Activated CD4-positive, alpha-beta T cell treated with anti-CD3 and anti-CD28 coated beads for 36 hours (primary cell): ENCODE results near the gene HOXA11. TPM values are rescaled to one million over a fixed set of nuclear protein-coding genes. Genes with fewer than 3 reads are reported as not detected.

Source experiments
- ATAC-seq: fragments of 200-7000 bp; cut with Tn5 transposase; one replicate; pipeline ENCODE4 v1.10.0; 2021; ENCODE audit warnings: mild to moderate bottlenecking, moderate library complexity
- CTCF ChIA-PET: fragments of 350-600 bp; sonication (Branson Sonifier 250); formaldehyde crosslinking; loops from one replicate; lab custom pipeline; 2021; ENCODE audit warnings: antibody characterized with exemption; lab: Charles Lee
- POLR2A ChIA-PET: fragments of 350-600 bp; sonication (Branson Sonifier 250); formaldehyde crosslinking; loops from one replicate; lab custom pipeline; 2021; ENCODE audit warnings: antibody characterized with exemption, inconsistent platforms; lab: Charles Lee
- DNase-seq: peaks from one replicate; pipeline ENCODE4 v3.0.0-alpha.2; 2020
- H3K27ac Mint-ChIP-seq: one replicate; pipeline ENCODE4 v1.8.0; 2021; ENCODE audit warnings: mixed read lengths
- H3K27me3 Mint-ChIP-seq: one replicate; pipeline ENCODE4 v1.8.0; 2021; ENCODE audit warnings: mixed read lengths
- H3K36me3 Mint-ChIP-seq: one replicate; pipeline ENCODE4 v1.8.0; 2021; ENCODE audit warnings: low read depth, mixed read lengths
- H3K4me1 Mint-ChIP-seq: one replicate; pipeline ENCODE4 v1.8.0; 2021; ENCODE audit warnings: mixed read lengths
- H3K4me3 Mint-ChIP-seq: one replicate; pipeline ENCODE4 v1.8.0; 2021; ENCODE audit warnings: mild to moderate bottlenecking, moderate library complexity, mixed read lengths
- H3K9me3 Mint-ChIP-seq: one replicate; pipeline ENCODE4 v1.8.0; 2021; ENCODE audit warnings: low read depth, mixed read lengths
- intact Hi-C, 2 experiments: fragments of 100-400 bp; cut with DNase I in 1 of 2; cut with micrococcal nuclease in 1 of 2; formaldehyde crosslinking; loops; one replicate each; pipeline versions ENCODE4 v1.14.2 to v1.15.1; 2022 to 2024; cut with DNase I, micrococcal nuclease
- total RNA-seq, 2 experiments: library from RNA; stranded (reverse); gene quantifications; one replicate each; pipeline ENCODE4 v1.2.3, GENCODE V29; 2021

HOXA11 gene
- total RNA-seq, 2 experiments from 2014 or later, result not detected

DNA sequence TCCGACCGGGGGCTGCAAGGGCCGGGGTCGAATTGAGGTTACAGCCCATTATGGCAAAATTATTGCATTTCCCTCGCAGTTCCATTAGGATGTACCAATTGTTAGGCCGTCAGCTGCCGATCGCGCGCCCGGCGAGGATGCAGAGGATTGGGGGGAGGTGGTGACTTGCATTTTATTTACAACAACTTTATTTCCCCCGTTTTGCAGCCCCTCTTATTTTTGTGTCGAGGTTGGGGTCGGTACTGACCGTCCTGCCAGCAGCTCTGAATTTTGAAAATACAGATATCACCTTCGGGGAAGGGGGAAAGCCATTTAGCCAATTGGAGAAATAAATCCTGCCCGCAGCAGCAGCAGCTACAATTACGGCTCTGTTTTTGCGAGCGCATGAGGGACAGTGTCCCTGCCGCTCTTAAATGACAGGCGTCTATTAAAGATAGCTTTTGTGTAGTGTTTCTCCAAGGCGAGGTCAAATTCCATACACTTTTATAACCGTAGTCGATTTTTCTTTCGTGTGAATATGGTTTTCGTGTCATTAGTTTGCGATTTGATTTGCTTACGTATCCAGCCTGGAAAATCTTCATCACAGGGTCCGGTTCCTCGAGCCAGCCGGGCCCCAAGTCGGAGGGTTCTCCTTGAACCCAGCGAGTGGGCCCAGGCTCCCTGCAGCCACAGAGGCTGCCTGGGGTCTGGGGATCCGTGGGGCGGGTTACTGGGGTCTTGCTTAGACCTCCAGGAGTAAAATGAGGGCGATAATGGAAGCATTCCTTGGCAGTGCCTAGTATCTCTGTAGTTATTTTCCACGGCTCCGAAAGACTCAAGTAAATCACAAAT lies 40.9 kb downstream of the HOXA11 start:
- no peak for ATAC-seq
- peaks cover 41% of the 10 kb centered on the region for H3K27me3 Mint-ChIP-seq

DNA sequence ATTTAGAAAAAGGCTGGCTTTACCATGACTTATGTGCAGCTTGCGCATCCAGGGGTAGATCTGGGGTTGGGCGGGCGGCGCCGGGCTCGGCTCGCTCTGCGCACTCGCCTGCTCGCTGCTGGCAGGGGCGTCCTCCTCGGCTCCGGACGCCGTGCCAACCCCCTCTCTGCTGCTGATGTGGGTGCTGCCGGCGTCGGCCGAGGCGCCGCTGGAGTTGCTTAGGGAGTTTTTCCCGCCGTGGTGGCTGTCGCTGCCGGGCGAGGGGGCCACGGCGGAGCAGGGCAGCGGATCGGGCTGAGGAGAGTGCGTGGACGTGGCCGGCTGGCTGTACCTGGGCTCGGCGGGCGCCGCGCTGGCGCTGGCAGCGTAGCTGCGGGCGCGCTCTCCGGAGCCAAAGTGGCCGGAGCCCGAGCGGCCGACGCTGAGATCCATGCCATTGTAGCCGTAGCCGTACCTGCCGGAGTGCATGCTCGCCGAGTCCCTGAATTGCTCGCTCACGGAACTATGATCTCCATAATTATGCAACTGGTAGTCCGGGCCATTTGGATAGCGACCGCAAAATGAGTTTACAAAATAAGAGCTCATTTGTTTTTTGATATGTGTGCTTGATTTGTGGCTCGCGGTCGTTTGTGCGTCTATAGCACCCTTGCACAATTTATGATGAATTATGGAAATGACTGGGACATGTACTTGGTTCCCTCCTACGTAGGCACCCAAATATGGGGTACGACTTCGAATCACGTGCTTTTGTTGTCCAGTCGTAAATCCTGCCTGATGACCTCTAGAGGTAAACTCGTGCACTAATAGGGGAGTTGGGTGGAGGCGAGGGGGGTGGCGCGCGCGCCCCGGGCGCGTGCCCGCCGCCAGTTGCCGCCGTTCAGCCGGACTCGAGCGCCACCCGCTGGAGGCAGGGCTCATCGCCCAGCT lies 41.7 kb downstream of the HOXA11 start, which contains the start of gene HOXA5:
Gene HOXA5 (minus strand): TSS at position 659 of the 927 bp plus-strand sequence. CDS start 74 bp downstream, at position 585.
- intact Hi-C loops, result no loop called here
- H3K27ac Mint-ChIP-seq, result no peak within 1 kb of the TSS
- peaks cover 3% of the 10 kb centered on the region for H3K4me1 Mint-ChIP-seq
- H3K27me3 Mint-ChIP-seq, result peaks cover 34% of the 10 kb centered on the region
- POLR2A ChIA-PET, result interaction anchor here (0.5 kb wide), 1 partner anchor 44 kb away, joined by 4 read pairs; no protein-coding TSS in a partner anchor
- no peak within 1 kb of the TSS for H3K4me3 Mint-ChIP-seq
- no peaks in the 10 kb centered on the region for H3K9me3 Mint-ChIP-seq
- DNase-seq (peak; percentile 18), ATAC-seq (no peak)
- no peaks in the 10 kb centered on the region for H3K36me3 Mint-ChIP-seq
- CTCF ChIA-PET, result interaction anchor here (0.6 kb wide), 1 partner anchor 1325 kb away, joined by 3 read pairs; no protein-coding TSS in a partner anchor

More for the DNA sequence above, 40.9 kb downstream of the HOXA11 start:
- H3K27ac Mint-ChIP-seq, result no peak overlapping the region
- no peaks in the 10 kb centered on the region for H3K36me3 Mint-ChIP-seq
- no peak overlapping the region for H3K4me3 Mint-ChIP-seq
- ChIA-PET POLR2A (interaction anchor here (0.5 kb wide), 1 partner anchor 44 kb away, joined by 4 read pairs; no protein-coding TSS in a partner anchor), CTCF (interaction anchor here (0.6 kb wide), 1 partner anchor 289 kb away, joined by 3 read pairs; no protein-coding TSS in a partner anchor)
- intact Hi-C loops, result no loop called here
- no peak for DNase-seq
- H3K9me3 Mint-ChIP-seq, result no peaks in the 10 kb centered on the region
- H3K4me1 Mint-ChIP-seq, result peaks cover 6% of the 10 kb centered on the region

- no peak for ATAC-seq
- ChIA-PET POLR2A (no interaction called here), CTCF (no interaction called here)
- Mint-ChIP-seq H3K9me3 (no peaks in the 10 kb centered on the region), H3K27me3 (peaks cover 34% of the 10 kb centered on the region), H3K4me3 (no peak overlapping the region), H3K4me1 (no peaks in the 10 kb centered on the region), H3K27ac (no peak overlapping the region), H3K36me3 (no peaks in the 10 kb centered on the region)
- intact Hi-C loops, result no loop called here
- no peak for DNase-seq
Measured at GRCh38 chr7:27142580-27143022, 42.4 kb downstream of the HOXA11 start.

DNA sequence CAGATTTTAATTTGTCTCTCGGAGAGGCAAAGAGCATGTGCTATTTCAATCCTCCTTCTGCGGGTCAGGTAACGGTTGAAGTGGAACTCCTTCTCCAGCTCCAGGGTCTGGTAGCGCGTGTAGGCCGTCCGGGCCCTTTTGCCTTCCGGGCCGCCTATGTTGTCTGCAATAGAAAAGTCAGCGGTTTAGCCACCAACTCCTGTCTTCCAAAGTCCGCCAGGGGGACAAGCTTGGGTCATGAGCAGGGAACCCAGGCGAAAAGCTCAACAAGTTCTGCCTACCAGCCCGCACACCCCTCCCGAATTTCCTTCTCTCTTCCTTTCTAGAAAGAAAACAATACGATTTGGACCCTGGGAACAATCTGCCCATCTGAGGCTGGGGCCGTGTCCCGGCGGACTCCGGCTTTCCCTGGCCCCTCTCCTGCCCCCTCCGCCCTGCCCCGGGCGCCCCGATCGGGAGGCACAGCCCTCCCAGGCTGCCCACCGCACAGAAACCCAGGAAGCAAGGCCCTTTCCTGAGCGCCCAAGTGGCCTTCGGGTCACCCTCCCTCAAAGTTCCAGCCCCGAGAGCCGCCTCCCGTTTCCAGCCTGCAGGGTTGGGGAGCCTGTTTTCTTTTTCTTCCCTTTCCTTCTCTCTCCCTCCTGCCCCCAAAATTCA lies 43.0 kb downstream of the HOXA11 start:
- intact Hi-C loops, result no loop called here
- Mint-ChIP-seq H3K4me3 (no peak overlapping the region), H3K4me1 (no peaks in the 10 kb centered on the region), H3K9me3 (no peaks in the 10 kb centered on the region), H3K27me3 (peaks cover 29% of the 10 kb centered on the region), H3K36me3 (no peaks in the 10 kb centered on the region), H3K27ac (no peak overlapping the region)
- no peak for ATAC-seq
- ChIA-PET POLR2A (no interaction called here), CTCF (interaction anchor here (0.6 kb wide), 1 partner anchor 768 kb away, joined by 3 read pairs; no protein-coding TSS in a partner anchor)
- no peak for DNase-seq

DNA sequence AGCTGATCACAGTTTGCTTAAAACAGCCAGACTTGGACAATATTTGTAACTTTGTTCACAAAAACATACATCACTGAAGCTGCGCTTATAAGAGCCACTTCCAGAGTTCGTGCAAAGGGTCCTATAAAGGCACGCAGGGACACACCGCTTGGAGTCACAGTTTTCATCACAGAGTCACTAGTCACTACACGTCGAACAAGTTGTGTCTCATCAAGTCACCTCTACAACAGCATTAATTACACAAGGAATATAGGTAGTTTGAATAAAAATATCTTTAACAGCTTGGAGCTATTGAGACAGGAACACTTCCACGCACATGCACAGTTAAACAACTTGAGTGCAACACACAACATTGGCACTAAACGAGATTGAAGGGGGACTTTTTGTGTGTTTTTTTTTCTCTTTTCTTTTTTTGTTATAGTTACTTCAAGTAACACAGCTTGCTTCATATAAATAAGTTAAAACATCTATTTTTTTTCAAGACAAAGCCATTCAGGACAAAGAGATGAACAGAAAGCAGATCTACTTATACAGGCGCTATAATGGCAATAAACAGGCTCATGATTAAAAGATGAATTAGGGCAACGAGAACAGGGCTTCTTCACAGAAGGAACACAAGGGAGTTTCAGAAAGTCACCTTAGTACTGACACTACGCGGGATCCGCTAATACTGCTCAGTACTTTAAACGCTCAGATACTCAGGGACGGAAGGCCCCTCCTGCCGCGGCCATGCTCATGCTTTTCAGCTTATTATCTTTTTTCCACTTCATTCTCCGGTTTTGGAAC lies 43.7 kb downstream of the HOXA11 start:
- intact Hi-C loops, result no loop called here
- ChIA-PET CTCF (interaction anchor here (0.6 to 1.2 kb wide), 5 partner anchors 10 to 767 kb away, joined by 3 to 5 read pairs (median 3); no protein-coding TSS in a partner anchor), POLR2A (no interaction called here)
- H3K36me3 Mint-ChIP-seq, result no peaks in the 10 kb centered on the region
- DNase-seq, result no peak
- no peaks in the 10 kb centered on the region for H3K9me3 Mint-ChIP-seq
- H3K4me1 Mint-ChIP-seq, result no peaks in the 10 kb centered on the region
- H3K4me3 Mint-ChIP-seq, result no peak overlapping the region
- peaks cover 22% of the 10 kb centered on the region for H3K27me3 Mint-ChIP-seq
- no peak overlapping the region for H3K27ac Mint-ChIP-seq
- ATAC-seq, result no peak

GRCh38 chr7:27140126-27140857 lies 44.7 kb downstream of the HOXA11 start:
- intact Hi-C loops, result no loop called here
- Mint-ChIP-seq H3K36me3 (no peaks in the 10 kb centered on the region), H3K4me1 (peaks cover 4% of the 10 kb centered on the region), H3K9me3 (no peaks in the 10 kb centered on the region), H3K4me3 (no peak overlapping the region), H3K27ac (no peak overlapping the region), H3K27me3 (peaks cover 26% of the 10 kb centered on the region)
- DNase-seq (no peak), ATAC-seq (no peak)
- CTCF ChIA-PET, result interaction anchor here (0.6 to 1.2 kb wide), 3 partner anchors 9 to 39 kb away, joined by 4 to 5 read pairs (median 5); no protein-coding TSS in a partner anchor
- POLR2A ChIA-PET, result no interaction called here

GRCh38 chr7:27139334-27140125 lies 45.5 kb downstream of the HOXA11 start:
- Mint-ChIP-seq H3K27me3 (peaks cover 27% of the 10 kb centered on the region), H3K4me3 (no peak overlapping the region), H3K9me3 (no peaks in the 10 kb centered on the region), H3K4me1 (peaks cover 11% of the 10 kb centered on the region), H3K27ac (no peak overlapping the region), H3K36me3 (no peaks in the 10 kb centered on the region)
- intact Hi-C loops, result no loop called here
- ChIA-PET POLR2A (no interaction called here), CTCF (interaction anchor here (0.6 kb wide), 1 partner anchor 10 kb away, joined by 4 read pairs; no protein-coding TSS in a partner anchor)
- no peak for DNase-seq
- ATAC-seq, result no peak

DNA sequence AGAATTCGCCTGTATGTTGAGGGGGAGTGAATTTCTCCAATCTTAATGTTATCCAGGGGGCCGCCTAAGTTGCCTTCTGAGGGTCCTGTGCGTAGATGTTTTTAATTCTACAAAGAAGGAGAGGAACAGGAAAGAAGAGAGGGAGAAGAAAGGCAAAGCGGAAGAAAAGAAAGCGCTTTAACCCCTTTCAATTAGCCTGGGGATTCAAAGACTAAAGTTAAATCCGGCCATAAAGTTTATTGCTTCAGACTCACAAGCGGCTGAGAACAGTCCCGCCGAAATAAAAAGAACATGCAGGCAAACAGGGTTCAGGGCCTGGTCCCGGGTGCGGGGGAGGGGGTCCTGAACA lies 46.1 kb downstream of the HOXA11 start:
- Mint-ChIP-seq H3K4me3 (no peak overlapping the region), H3K36me3 (no peaks in the 10 kb centered on the region), H3K27me3 (peaks cover 32% of the 10 kb centered on the region), H3K4me1 (peaks cover 16% of the 10 kb centered on the region), H3K9me3 (no peaks in the 10 kb centered on the region), H3K27ac (no peak overlapping the region)
- no peak for ATAC-seq
- intact Hi-C loops, result no loop called here
- no peak for DNase-seq
- ChIA-PET CTCF (no interaction called here), POLR2A (no interaction called here)

DNA sequence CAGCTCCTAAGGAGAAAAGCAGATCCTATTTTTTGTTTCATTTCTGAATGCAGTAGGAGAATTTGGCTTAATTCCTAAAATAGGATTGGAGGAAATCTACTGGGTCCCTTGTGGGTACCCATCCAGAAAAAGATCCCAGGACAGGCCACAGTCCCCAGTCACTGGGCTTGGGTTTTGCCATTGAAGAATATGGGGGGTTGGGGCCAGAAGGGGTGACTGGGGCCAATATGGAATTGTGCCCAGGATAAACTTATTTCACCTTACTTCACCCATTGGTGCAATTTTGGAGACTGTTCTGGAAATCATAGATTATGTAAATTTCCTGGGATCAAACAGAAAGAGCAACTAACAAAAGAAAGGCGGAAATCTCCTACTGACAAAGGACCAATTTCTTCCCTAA lies 46.6 kb downstream of the HOXA11 start:
- Mint-ChIP-seq H3K4me1 (peaks cover 19% of the 10 kb centered on the region), H3K27ac (no peak overlapping the region), H3K4me3 (no peak overlapping the region), H3K27me3 (peaks cover 36% of the 10 kb centered on the region), H3K36me3 (no peaks in the 10 kb centered on the region), H3K9me3 (no peaks in the 10 kb centered on the region)
- intact Hi-C loops, result no loop called here
- ATAC-seq (no peak), DNase-seq (no peak)
- ChIA-PET CTCF (no interaction called here), POLR2A (no interaction called here)
